Esophagus muscularis mucosa (tissue), 4 donors: ENCODE data around the gene STK40.

Source experiments
- EP300 ChIP-seq: sonication (generic); formaldehyde crosslinking; IDR thresholded peaks from one replicate; pipeline ENCODE4 v1.6.1; 2017; ENCODE audit warnings: antibody characterized with exemption
- POLR2A ChIP-seq: fragments of 450-650 bp; IDR thresholded peaks from one replicate; pipeline ENCODE4 v1.6.1; 2017; ENCODE audit warnings: antibody characterized with exemption, moderate library complexity, mild to moderate bottlenecking, low read depth
- TF ChIP-seq, protein P1 (sequence below), 3 experiments: fragments of 200-600 bp in 2 of 3; fragments of 450-650 bp in 1 of 3; sonication (generic) in 2 of 3; IDR thresholded peaks; one replicate each; pipeline ENCODE4 v1.5.1; 2017 to 2019; ENCODE audit warnings: antibody characterized with exemption in 3 of 3, mild to moderate bottlenecking in 2 of 3, moderate library complexity in 1 of 3

DNA sequence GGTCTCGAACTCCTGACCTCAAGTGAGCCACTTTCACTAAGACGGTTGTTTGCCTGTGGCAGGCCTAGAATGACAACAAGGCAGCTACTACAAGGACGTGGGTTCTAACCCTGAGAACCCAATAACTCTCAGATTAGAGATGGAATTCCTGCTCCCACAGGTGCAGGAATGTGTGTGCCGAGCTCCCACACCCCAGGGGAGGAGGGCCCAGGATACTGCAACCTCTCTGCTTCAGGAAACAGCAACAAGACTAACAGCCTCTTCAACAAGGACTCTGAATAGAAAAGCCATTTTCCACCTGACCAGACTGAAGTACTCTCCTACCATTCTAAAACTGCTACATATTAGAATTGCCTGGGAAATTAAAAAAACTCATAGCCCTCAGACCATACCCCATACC is 7.1 kb upstream of the STK40 start:
- TF ChIP-seq, protein P1, sequence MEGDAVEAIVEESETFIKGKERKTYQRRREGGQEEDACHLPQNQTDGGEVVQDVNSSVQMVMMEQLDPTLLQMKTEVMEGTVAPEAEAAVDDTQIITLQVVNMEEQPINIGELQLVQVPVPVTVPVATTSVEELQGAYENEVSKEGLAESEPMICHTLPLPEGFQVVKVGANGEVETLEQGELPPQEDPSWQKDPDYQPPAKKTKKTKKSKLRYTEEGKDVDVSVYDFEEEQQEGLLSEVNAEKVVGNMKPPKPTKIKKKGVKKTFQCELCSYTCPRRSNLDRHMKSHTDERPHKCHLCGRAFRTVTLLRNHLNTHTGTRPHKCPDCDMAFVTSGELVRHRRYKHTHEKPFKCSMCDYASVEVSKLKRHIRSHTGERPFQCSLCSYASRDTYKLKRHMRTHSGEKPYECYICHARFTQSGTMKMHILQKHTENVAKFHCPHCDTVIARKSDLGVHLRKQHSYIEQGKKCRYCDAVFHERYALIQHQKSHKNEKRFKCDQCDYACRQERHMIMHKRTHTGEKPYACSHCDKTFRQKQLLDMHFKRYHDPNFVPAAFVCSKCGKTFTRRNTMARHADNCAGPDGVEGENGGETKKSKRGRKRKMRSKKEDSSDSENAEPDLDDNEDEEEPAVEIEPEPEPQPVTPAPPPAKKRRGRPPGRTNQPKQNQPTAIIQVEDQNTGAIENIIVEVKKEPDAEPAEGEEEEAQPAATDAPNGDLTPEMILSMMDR (IDR thresholded peaks at IDR 0.05) = no peak
- TF ChIP-seq POLR2A = no peak
- no peak for TF ChIP-seq EP300
